Measurements from ENCODE around the gene PAGR1.
"Not testable (repeated sequence)": the region's sequence is repeated elsewhere in the genome, so short reads cannot be mapped to it uniquely, and the experiment has no call there.

PAGR1 gene

GRCh38 chr16:29868396-29869009, 52.6 kb downstream of the PAGR1 start:
- no peak for DNase-seq

- DNase-seq = not testable (repeated sequence)
These were observed 53.1 kb downstream of the PAGR1 start for GRCh38 chr16:29869067-29869466.
